K562 (cell line): ENCODE measurements around the gene ARHGAP22. TPM values are rescaled to one million over a fixed set of nuclear protein-coding genes. Genes with fewer than 3 reads are reported as not detected.
A peak's percentile ranks its signal among the peaks of the same experiment; 100 is the strongest.

ENCODE experiments used
- CAMTA2 ChIP-seq: fragments of 250-450 bp; sonication (Bioruptor Pico); conservative IDR thresholded peaks from 2 replicates; pipeline ENCODE4 v1.5.1; 2022
- FOSL1 ChIP-seq: fragments of 200-800 bp; sonication (Bioruptor generic); conservative IDR thresholded peaks from 2 replicates; pipeline ENCODE4 v1.6.1; 2016; ENCODE audit warnings: missing genetic modification characterization, missing compliant biosample characterization
- MAFG ChIP-seq: fragments of 450-650 bp; conservative IDR thresholded peaks from 2 replicates; pipeline ENCODE4 v1.6.1; 2016; ENCODE audit warnings: missing genetic modification characterization, missing compliant biosample characterization
- NCOA1 ChIP-seq: fragments of 450-650 bp; IDR thresholded peaks from 2 replicates; pipeline ENCODE4 v1.6.1; 2016; ENCODE audit warnings: low read depth
- POLR2A ChIP-seq: fragments of 450-650 bp; conservative IDR thresholded peaks from 2 replicates; pipeline ENCODE4 v1.6.1; 2016
- TEAD2 ChIP-seq: fragments of 450-650 bp; IDR thresholded peaks from 2 replicates; pipeline ENCODE4 v1.6.1; 2016; ENCODE audit warnings: missing genetic modification characterization, control low read depth, missing compliant biosample characterization
- ZNF175 ChIP-seq: fragments of 200-800 bp; sonication (Bioruptor generic); IDR thresholded peaks from 2 replicates; pipeline ENCODE4 v1.6.1; 2016; ENCODE audit warnings: low read depth, mild to moderate bottlenecking, missing genetic modification characterization, missing compliant biosample characterization
- polyA plus RNA-seq, 8 experiments: library from polyadenylated mRNA; depleted of rRNA in 4 of 8; stranded (reverse) in 5 of 8; unstranded in 3 of 8; fragments of >200 nt; fragmentation: Nextera tagmentation in 2 of 8; fragmentation: Illumina TruSeq in 1 of 8; extraction: Ambion mirVana in 2 of 8; extraction: Trizol in 1 of 8; gene quantifications; 2 replicates each; pipeline versions ENCODE4 v1.2.1 to v1.2.3, GENCODE V29; 2011 to 2014; ENCODE audit warnings: inconsistent platforms in 1 of 8, missing spikeins in 1 of 8
- total RNA-seq, 7 experiments: library from RNA; depleted of rRNA in 6 of 7; stranded (reverse); fragments of >200 nt in 6 of 7; fragmentation: Illumina TruSeq in 2 of 7; extraction: Trizol in 2 of 7; gene quantifications; 2 replicates each; pipeline versions ENCODE4 v1.2.1 to v1.2.3, GENCODE V29; 2011 to 2021; ENCODE audit warnings: low replicate concordance in 1 of 7
- TF ChIP-seq, protein P1 (sequence below), 3 experiments: fragments of 200-800 bp in 1 of 3; sonication (Bioruptor generic) in 1 of 3; sonication (generic) in 1 of 3; formaldehyde crosslinking in 1 of 3; IDR thresholded peaks; 2 replicates each; pipeline versions ENCODE4 v1.6.1 to v1.8.0; 2016 to 2022; ENCODE audit warnings: mild to moderate bottlenecking in 2 of 3, missing compliant biosample characterization in 2 of 3, missing genetic modification characterization in 2 of 3, missing genetic modification reagents in 1 of 3
- TF ChIP-seq, protein P2 (sequence below): fragments of 250-450 bp; sonication (Bioruptor Pico); IDR thresholded peaks from 2 replicates; pipeline ENCODE4 v1.4.0; 2020
- TF ChIP-seq, protein P3 (sequence below): sonication (generic); formaldehyde crosslinking; IDR thresholded peaks from 2 replicates; pipeline ENCODE4 v1.8.0; 2022; ENCODE audit warnings: mild to moderate bottlenecking, missing genetic modification reagents
- TF ChIP-seq, protein P4 (sequence below): fragments of 250-450 bp; sonication (Bioruptor Pico); IDR thresholded peaks from 2 replicates; pipeline ENCODE4 v1.4.0; 2020; ENCODE audit warnings: mild to moderate bottlenecking

The ARHGAP22 gene
- total and polyA plus RNA-seq, 9 of the 15 experiments (the other 6 are each of a cell fraction or from before 2014, with no cell fraction given): 1.3 to 28.1 (median 12.7) TPM

DNA sequence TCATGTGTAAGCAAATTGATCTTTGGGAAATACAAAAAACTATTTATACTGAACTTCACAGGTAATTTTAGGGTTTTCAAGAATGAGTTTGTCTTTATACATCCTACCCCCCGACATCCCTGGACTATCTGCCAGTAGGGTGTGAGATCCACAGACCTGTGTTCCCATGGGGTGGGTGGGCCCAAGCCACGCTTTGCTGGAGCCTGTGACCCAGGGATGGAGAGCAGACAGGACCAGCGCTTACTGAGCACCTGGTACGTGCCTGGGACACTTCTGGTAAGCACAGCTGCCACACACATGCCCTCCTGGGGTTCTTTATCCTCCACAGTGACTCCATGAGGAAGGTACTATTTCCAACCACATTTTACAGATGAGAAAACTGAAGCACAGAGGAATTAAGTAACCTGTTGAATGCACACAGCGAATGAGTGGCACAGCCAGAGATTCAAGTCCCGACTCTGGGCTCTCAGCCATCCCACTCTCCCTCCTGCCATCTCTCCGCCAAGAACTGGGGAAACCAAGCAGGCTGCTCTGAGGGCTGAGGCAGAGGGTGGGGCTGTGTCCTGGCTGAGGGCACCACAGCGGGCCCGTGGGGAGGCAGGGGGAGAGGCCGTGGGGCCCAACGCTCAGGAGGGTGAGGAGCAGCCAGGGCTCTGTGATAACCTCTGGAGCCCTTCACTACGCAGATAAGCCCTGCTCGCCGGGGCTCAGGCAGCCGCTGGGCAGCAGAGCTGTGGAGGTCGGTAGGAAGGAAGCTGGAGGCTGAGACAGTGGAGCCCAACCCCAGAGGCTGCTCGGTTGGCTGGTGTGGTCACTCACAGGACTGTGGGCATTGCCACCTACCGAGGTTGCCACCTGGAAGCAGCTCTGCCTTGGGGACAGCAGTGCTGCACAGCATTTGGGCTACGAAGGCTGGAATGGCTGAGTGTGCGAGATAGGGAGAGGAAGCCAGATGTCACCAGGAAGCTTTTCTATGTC, 124.2 kb downstream of the ARHGAP22 start (continued):
- TF ChIP-seq, protein P1, sequence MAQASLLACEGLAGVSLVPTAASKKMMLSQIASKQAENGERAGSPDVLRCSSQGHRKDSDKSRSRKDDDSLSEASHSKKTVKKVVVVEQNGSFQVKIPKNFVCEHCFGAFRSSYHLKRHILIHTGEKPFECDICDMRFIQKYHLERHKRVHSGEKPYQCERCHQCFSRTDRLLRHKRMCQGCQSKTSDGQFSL (CRISPR knock-in tag; IDR thresholded peaks at IDR 0.05): no peak
- TF ChIP-seq, protein P1 (tag; IDR thresholded peaks at IDR 0.05): 0 out of 4 replicates have a peak, but pooled peaks of 1 of the 2 experiments have one; percentile 26
- TF ChIP-seq NCOA1 (no peak), POLR2A (peak; percentile 44; the same call in 1 of the 2 replicates), TEAD2 (tag) (no peak), CAMTA2 (0 out of 2 replicates have a peak, but pooled peaks have one; percentile 84), ZNF175 (0 out of 2 replicates have a peak, but pooled peaks have one; percentile 41), FOSL1 (tag) (no peak), MAFG (tag) (peak; percentile 68)
- TF ChIP-seq, protein P2, sequence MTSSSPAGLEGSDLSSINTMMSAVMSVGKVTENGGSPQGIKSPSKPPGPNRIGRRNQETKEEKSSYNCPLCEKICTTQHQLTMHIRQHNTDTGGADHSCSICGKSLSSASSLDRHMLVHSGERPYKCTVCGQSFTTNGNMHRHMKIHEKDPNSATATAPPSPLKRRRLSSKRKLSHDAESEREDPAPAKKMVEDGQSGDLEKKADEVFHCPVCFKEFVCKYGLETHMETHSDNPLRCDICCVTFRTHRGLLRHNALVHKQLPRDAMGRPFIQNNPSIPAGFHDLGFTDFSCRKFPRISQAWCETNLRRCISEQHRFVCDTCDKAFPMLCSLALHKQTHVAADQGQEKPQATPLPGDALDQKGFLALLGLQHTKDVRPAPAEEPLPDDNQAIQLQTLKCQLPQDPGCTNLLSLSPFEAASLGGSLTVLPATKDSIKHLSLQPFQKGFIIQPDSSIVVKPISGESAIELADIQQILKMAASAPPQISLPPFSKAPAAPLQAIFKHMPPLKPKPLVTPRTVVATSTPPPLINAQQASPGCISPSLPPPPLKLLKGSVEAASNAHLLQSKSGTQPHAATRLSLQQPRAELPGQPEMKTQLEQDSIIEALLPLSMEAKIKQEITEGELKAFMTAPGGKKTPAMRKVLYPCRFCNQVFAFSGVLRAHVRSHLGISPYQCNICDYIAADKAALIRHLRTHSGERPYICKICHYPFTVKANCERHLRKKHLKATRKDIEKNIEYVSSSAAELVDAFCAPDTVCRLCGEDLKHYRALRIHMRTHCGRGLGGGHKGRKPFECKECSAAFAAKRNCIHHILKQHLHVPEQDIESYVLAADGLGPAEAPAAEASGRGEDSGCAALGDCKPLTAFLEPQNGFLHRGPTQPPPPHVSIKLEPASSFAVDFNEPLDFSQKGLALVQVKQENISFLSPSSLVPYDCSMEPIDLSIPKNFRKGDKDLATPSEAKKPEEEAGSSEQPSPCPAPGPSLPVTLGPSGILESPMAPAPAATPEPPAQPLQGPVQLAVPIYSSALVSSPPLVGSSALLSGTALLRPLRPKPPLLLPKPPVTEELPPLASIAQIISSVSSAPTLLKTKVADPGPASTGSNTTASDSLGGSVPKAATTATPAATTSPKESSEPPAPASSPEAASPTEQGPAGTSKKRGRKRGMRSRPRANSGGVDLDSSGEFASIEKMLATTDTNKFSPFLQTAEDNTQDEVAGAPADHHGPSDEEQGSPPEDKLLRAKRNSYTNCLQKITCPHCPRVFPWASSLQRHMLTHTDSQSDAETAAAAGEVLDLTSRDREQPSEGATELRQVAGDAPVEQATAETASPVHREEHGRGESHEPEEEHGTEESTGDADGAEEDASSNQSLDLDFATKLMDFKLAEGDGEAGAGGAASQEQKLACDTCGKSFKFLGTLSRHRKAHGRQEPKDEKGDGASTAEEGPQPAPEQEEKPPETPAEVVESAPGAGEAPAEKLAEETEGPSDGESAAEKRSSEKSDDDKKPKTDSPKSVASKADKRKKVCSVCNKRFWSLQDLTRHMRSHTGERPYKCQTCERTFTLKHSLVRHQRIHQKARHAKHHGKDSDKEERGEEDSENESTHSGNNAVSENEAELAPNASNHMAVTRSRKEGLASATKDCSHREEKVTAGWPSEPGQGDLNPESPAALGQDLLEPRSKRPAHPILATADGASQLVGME (CRISPR knock-in tag): peak; percentile 72; the same call in 1 of the 2 replicates
- TF ChIP-seq, protein P3, sequence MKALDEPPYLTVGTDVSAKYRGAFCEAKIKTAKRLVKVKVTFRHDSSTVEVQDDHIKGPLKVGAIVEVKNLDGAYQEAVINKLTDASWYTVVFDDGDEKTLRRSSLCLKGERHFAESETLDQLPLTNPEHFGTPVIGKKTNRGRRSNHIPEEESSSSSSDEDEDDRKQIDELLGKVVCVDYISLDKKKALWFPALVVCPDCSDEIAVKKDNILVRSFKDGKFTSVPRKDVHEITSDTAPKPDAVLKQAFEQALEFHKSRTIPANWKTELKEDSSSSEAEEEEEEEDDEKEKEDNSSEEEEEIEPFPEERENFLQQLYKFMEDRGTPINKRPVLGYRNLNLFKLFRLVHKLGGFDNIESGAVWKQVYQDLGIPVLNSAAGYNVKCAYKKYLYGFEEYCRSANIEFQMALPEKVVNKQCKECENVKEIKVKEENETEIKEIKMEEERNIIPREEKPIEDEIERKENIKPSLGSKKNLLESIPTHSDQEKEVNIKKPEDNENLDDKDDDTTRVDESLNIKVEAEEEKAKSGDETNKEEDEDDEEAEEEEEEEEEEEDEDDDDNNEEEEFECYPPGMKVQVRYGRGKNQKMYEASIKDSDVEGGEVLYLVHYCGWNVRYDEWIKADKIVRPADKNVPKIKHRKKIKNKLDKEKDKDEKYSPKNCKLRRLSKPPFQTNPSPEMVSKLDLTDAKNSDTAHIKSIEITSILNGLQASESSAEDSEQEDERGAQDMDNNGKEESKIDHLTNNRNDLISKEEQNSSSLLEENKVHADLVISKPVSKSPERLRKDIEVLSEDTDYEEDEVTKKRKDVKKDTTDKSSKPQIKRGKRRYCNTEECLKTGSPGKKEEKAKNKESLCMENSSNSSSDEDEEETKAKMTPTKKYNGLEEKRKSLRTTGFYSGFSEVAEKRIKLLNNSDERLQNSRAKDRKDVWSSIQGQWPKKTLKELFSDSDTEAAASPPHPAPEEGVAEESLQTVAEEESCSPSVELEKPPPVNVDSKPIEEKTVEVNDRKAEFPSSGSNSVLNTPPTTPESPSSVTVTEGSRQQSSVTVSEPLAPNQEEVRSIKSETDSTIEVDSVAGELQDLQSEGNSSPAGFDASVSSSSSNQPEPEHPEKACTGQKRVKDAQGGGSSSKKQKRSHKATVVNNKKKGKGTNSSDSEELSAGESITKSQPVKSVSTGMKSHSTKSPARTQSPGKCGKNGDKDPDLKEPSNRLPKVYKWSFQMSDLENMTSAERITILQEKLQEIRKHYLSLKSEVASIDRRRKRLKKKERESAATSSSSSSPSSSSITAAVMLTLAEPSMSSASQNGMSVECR (CRISPR knock-in tag): no peak
- TF ChIP-seq, protein P4, sequence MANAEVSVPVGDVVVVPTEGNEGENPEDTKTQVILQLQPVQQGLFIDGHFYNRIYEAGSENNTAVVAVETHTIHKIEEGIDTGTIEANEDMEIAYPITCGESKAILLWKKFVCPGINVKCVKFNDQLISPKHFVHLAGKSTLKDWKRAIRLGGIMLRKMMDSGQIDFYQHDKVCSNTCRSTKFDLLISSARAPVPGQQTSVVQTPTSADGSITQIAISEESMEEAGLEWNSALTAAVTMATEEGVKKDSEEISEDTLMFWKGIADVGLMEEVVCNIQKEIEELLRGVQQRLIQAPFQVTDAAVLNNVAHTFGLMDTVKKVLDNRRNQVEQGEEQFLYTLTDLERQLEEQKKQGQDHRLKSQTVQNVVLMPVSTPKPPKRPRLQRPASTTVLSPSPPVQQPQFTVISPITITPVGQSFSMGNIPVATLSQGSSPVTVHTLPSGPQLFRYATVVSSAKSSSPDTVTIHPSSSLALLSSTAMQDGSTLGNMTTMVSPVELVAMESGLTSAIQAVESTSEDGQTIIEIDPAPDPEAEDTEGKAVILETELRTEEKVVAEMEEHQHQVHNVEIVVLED (CRISPR knock-in tag): no peak
